GM12878 (cell line): ENCODE data around the gene GABBR2. TPM values are rescaled to one million over a fixed set of nuclear protein-coding genes. Genes with fewer than 3 reads are reported as not detected.

Experiments used
- ATAC-seq: fragments of 200-7000 bp; cut with Tn5 transposase; 3 replicates; pipeline ENCODE4 v1.9.1; 2020; ENCODE audit warnings: mild to moderate bottlenecking, moderate library complexity
- BruUV-seq: library from RNA; stranded (reverse); fragments of 400-500 nt; replicated peaks from 2 replicates; lab custom pipeline; 2021; lab: Mats Ljungman, UMichigan
- CTCF ChIA-PET: fragments of 300-600 bp; sonication (Branson Sonifier 250); formaldehyde crosslinking; extraction: SDS; loops from one replicate; lab custom pipeline; 2021; ENCODE audit warnings: inconsistent platforms; lab: Yijun Ruan, JAX
- POLR2A ChIA-PET: fragments of 350-600 bp; formaldehyde crosslinking; extraction: SDS; loops from one replicate; lab custom pipeline; 2021; ENCODE audit warnings: inconsistent platforms; lab: Charles Lee
- RAD21 ChIA-PET: fragments of 300-600 bp; sonication (Branson Sonifier 250); formaldehyde crosslinking; loops from one replicate; lab custom pipeline; 2023; ENCODE audit warnings: antibody characterized with exemption; ENCODE audit not compliant: unreplicated experiment; lab: Charles Lee
- SMC1A ChIA-PET: fragments of 300-600 bp; sonication (Branson Sonifier 250); formaldehyde crosslinking; loops from one replicate; lab custom pipeline; 2023; ENCODE audit not compliant: unreplicated experiment, uncharacterized antibody; lab: Charles Lee
- DNase-seq: peaks from one replicate; pipeline ENCODE4 v3.0.0-alpha.2; 2011; ENCODE audit warnings: low read depth, low spot score
- FAIRE-seq: peaks from 3 replicates; lab custom pipeline; 2011; peaks lifted over from hg19 to GRCh38; lab: Jason Lieb, UNC
- H2AFZ ChIP-seq: 2 replicates; pipeline ENCODE4 v1.6.0; 2011; ENCODE audit warnings: low read depth, low read length, control low read depth; ENCODE audit not compliant: control insufficient read depth
- H3K27ac ChIP-seq: 2 replicates; pipeline ENCODE4 v1.5.1; 2011; ENCODE audit warnings: control low read depth; ENCODE audit not compliant: control insufficient read depth, insufficient read depth
- H3K27me3 ChIP-seq, 2 experiments: replicated peaks in 1 of 2; 2 replicates each; pipeline versions ENCODE4 v1.6.0 to v1.6.1; 2011; ENCODE audit warnings: low read length in 1 of 2; ENCODE audit not compliant: control insufficient read depth in 2 of 2, insufficient read depth in 2 of 2
- H3K36me3 ChIP-seq, 2 experiments: 2 replicates each; pipeline ENCODE4 v1.5.1; 2011; ENCODE audit warnings: low read length in 1 of 2; ENCODE audit not compliant: control insufficient read depth in 2 of 2, insufficient read depth in 2 of 2
- H3K4me1 ChIP-seq: 2 replicates; pipeline ENCODE4 v1.6.1; 2011; ENCODE audit warnings: mild to moderate bottlenecking, low read length, moderate library complexity, mixed read lengths; ENCODE audit not compliant: control insufficient read depth, insufficient read depth
- H3K4me2 ChIP-seq: 2 replicates; pipeline ENCODE4 v1.6.0; 2011; ENCODE audit warnings: control low read depth; ENCODE audit not compliant: control insufficient read depth, insufficient read depth
- H3K4me3 ChIP-seq: fragments of 200-600 bp; sonication (generic); 2 replicates; pipeline ENCODE4 v1.5.1; 2016
- H3K79me2 ChIP-seq: 2 replicates; pipeline ENCODE4 v1.6.0; 2011; ENCODE audit warnings: low read length; ENCODE audit not compliant: control insufficient read depth, insufficient read depth
- H3K9ac ChIP-seq: 2 replicates; pipeline ENCODE4 v1.8.0; 2011; ENCODE audit warnings: low read length, control low read depth, mixed read lengths; ENCODE audit not compliant: control insufficient read depth, insufficient read depth
- H3K9me3 ChIP-seq: replicated peaks from 3 replicates; pipeline ENCODE4 v1.5.1; 2011; ENCODE audit warnings: mild to moderate bottlenecking, low read length; ENCODE audit not compliant: control insufficient read depth, insufficient read depth
- H4K20me1 ChIP-seq: 2 replicates; pipeline ENCODE4 v1.6.0; 2011; ENCODE audit not compliant: control insufficient read depth, insufficient read depth
- BMI1 ChIP-seq: fragments of 450-650 bp; IDR thresholded peaks from 2 replicates; pipeline ENCODE4 v1.6.1; 2016; ENCODE audit warnings: mild to moderate bottlenecking, moderate library complexity, borderline replicate concordance
- CEBPB ChIP-seq, 2 experiments: fragments of 150-350 bp in 1 of 2; IDR thresholded peaks; 2 replicates each; pipeline ENCODE4 v1.6.1; 2012 to 2014; ENCODE audit warnings: low read depth in 2 of 2, low read length in 2 of 2, borderline replicate concordance in 1 of 2, inconsistent platforms in 1 of 2
- HCFC1 ChIP-seq: fragments of 150-350 bp; IDR thresholded peaks from 2 replicates; pipeline ENCODE4 v1.6.1; 2014; ENCODE audit warnings: low read length
- MYC ChIP-seq: IDR thresholded peaks from 2 replicates; pipeline ENCODE4 v1.6.1; 2011; ENCODE audit warnings: mild to moderate bottlenecking, low read length, moderate library complexity, inconsistent platforms; ENCODE audit not compliant: insufficient read depth, insufficient replicate concordance, insufficient read length, severe bottlenecking
- RAD51 ChIP-seq: fragments of 450-650 bp; IDR thresholded peaks from 2 replicates; pipeline ENCODE4 v1.6.1; 2016; ENCODE audit warnings: moderate library complexity, mild to moderate bottlenecking, inconsistent platforms
- RB1 ChIP-seq: fragments of 450-650 bp; formaldehyde crosslinking; IDR thresholded peaks from 2 replicates; pipeline ENCODE4 v1.6.1; 2017; ENCODE audit warnings: mild to moderate bottlenecking, borderline replicate concordance
- SREBF1 ChIP-seq: IDR thresholded peaks from 2 replicates; pipeline ENCODE4 v1.6.1; 2012; ENCODE audit warnings: mild to moderate bottlenecking, low read length
- YY1 ChIP-seq: IDR thresholded peaks from 2 replicates; pipeline ENCODE4 v1.6.1; 2011; ENCODE audit warnings: low read depth, mild to moderate bottlenecking, low read length
- ZBTB33 ChIP-seq: fragments of 450-650 bp; IDR thresholded peaks from 2 replicates; pipeline ENCODE4 v1.6.1; 2017; ENCODE audit warnings: mild to moderate bottlenecking
- ZBTB4 ChIP-seq: fragments of 450-650 bp; formaldehyde crosslinking; IDR thresholded peaks from 2 replicates; pipeline ENCODE4 v1.4.0; 2022; ENCODE audit warnings: mild to moderate bottlenecking, moderate library complexity
- ZZZ3 ChIP-seq: IDR thresholded peaks from 2 replicates; pipeline ENCODE4 v1.6.1; 2011; ENCODE audit warnings: low read depth; ENCODE audit not compliant: control insufficient read depth, insufficient read length
- WGBS: methylation state at CpG from one replicate; pipeline ENCODE4 v1.1.6; 2016; ENCODE audit warnings: low lambda C conversion rate; ENCODE audit not compliant: insufficient replicate concordance, insufficient coverage; ENCODE audit errors: missing lambda C conversion rate; 5-methylcytosine and 5-hydroxymethylcytosine counted together
- in situ Hi-C: fragments of 300-500 bp; cut with MboI; formaldehyde crosslinking; loops from 9 replicates; pipeline ENCODE4 v1.14.3; 2018; ENCODE audit warnings: mixed read lengths
- intact Hi-C: fragments of 100-400 bp; cut with micrococcal nuclease; formaldehyde crosslinking; loops from one replicate; pipeline ENCODE4 v1.14.2; 2022; ENCODE audit not compliant: unreplicated experiment
- polyA plus RNA-seq, 11 experiments: library from polyadenylated mRNA; depleted of rRNA in 4 of 11; unstranded in 6 of 11; stranded (reverse) in 5 of 11; fragments of >200 nt; fragmentation: Nextera tagmentation in 4 of 11; fragmentation: Illumina TruSeq in 1 of 11; extraction: Ambion mirVana in 4 of 11; extraction: Trizol in 1 of 11; gene quantifications; 1 replicate in 1 of 11; 2 replicates in 10 of 11; pipeline versions ENCODE4 v1.2.1 to v1.2.3, GENCODE V29; 2011 to 2016; ENCODE audit warnings: inconsistent platforms in 2 of 11, missing spikeins in 2 of 11, low read depth in 1 of 11
- total RNA-seq, 4 experiments: library from RNA; depleted of rRNA in 3 of 4; stranded (reverse); fragments of >200 nt in 3 of 4; fragmentation: Illumina TruSeq in 1 of 4; extraction: Trizol in 1 of 4; gene quantifications; 2 replicates each; pipeline versions ENCODE4 v1.2.1 to v1.2.3, GENCODE V29; 2013 to 2021

The GABBR2 gene
- total and polyA plus RNA-seq, 10 of the 15 experiments (the other 5 are each of a cell fraction or from before 2014, with no cell fraction given) = 0.02 to 2.2 (median 0.06) TPM; not detected in 2

GRCh38 chr9:98652741-98653140 is 56.0 kb downstream of the GABBR2 start (continued):
- TF ChIP-seq ZBTB4 (no peak), ZZZ3 (no peak), RB1 (no peak), SREBF1 (no peak), BMI1 (no peak), CEBPB (IDR thresholded peaks at IDR 0.05; ENCODE audit: borderline replicate concordance in 1 of 2, low read depth in 2 of 2, low read length in 2 of 2) (no peak), HCFC1 (no peak)

GRCh38 chr9:98652302-98652701 is 56.4 kb downstream of the GABBR2 start:
- no peak overlapping the region for H3K4me3 ChIP-seq
- DNase-seq (no peak), ATAC-seq (no peak), FAIRE-seq (no peak)
- ChIA-PET CTCF (no interaction called here), POLR2A (no interaction called here), SMC1A (no interaction called here), RAD21 (no interaction called here)
- no peak overlapping the region for H2AFZ ChIP-seq
- 0 out of 4 replicates have a peak, but pooled peaks cover 0 to 4% of the 10 kb centered on the region in 2 experiments for H3K27me3 ChIP-seq
- intact Hi-C loops = no loop called here
- no peak overlapping the region for H3K27ac ChIP-seq
- in situ Hi-C loops = no loop called here
- no peaks in the 10 kb centered on the region for H4K20me1 ChIP-seq
- no peaks in the 10 kb centered on the region for H3K36me3 ChIP-seq
- TF ChIP-seq MYC = no peak
- no peak for TF ChIP-seq RAD51
- no peak for TF ChIP-seq ZBTB33
- TF ChIP-seq YY1 = no peak
- no peak overlapping the region for H3K9ac ChIP-seq
- BruUV-seq = no TSS peak
- no peaks in the 10 kb centered on the region for H3K9me3 ChIP-seq
- H3K79me2 ChIP-seq = no peaks in the 10 kb centered on the region
- H3K4me1 ChIP-seq = no peaks in the 10 kb centered on the region
- WGBS = 26% methylated on average over 3 of the region's 3 CpGs
- no peak overlapping the region for H3K4me2 ChIP-seq
